ENCODE measurements around the gene MACC1. TPM values are rescaled to one million over a fixed set of nuclear protein-coding genes. Genes with fewer than 3 reads are reported as not detected.

Gene MACC1
- total and polyA plus RNA-seq, 2 of the 13 experiments (the other 11 are each of a cell fraction or from before 2014, with no cell fraction given) = 0.04 TPM; not detected in 1

GRCh38 chr7:20219446-20220292, 2.5 kb upstream of the MACC1 start (continued):
- no peak for TF ChIP-seq ZZZ3 (CRISPR knock-in tag; IDR thresholded peaks at IDR 0.05; ENCODE audit: borderline replicate concordance)
- TF ChIP-seq KDM4B (CRISPR knock-in tag; IDR thresholded peaks at IDR 0.05) = no peak
- TF ChIP-seq HNRNPLL (IDR thresholded peaks at IDR 0.05; ENCODE audit: low read depth, low read length, poor library complexity, severe bottlenecking) = no peak
- TF ChIP-seq FOXC1 (CRISPR knock-in tag; IDR thresholded peaks at IDR 0.05; ENCODE audit: borderline replicate concordance) = no peak
- TF ChIP-seq RNF2 (conservative IDR thresholded peaks at IDR 0.05; ENCODE audit: low read depth) = no peak
- peak; percentile 72 for TF ChIP-seq RARA (CRISPR knock-in tag; IDR thresholded peaks at IDR 0.05)
- TF ChIP-seq ZNF44 (CRISPR knock-in tag; IDR thresholded peaks at IDR 0.05) = peak; percentile 65
- no peak for TF ChIP-seq AFF4 (CRISPR knock-in tag; IDR thresholded peaks at IDR 0.05)
- no peak for TF ChIP-seq SRSF4 (IDR thresholded peaks at IDR 0.05; ENCODE audit: low read depth, low read length, poor library complexity, severe bottlenecking)
- TF ChIP-seq ZFP91 (CRISPR knock-in tag; IDR thresholded peaks at IDR 0.05; ENCODE audit: borderline replicate concordance) = peak; percentile 77; the same call in 1 of the 2 replicates
- TF ChIP-seq ZNF770 (CRISPR knock-in tag; IDR thresholded peaks at IDR 0.05) = no peak
- no peak; the same call in 1 of the 2 replicates for TF ChIP-seq TP53 (CRISPR knock-in tag; conservative IDR thresholded peaks at IDR 0.05)
- no peak for TF ChIP-seq ZBTB44 (CRISPR knock-in tag; IDR thresholded peaks at IDR 0.05)
- TF ChIP-seq ZNF337 (CRISPR knock-in tag; IDR thresholded peaks at IDR 0.05; ENCODE audit: borderline replicate concordance, low read depth) = no peak
- peak; percentile 91 for TF ChIP-seq ATF3 (CRISPR knock-in tag; IDR thresholded peaks at IDR 0.05)
- TF ChIP-seq EEA1 (CRISPR knock-in tag; IDR thresholded peaks at IDR 0.05; ENCODE audit: borderline replicate concordance) = no peak
